ENCODE results near the gene SAE1. TPM values are rescaled to one million over a fixed set of nuclear protein-coding genes. Genes with fewer than 3 reads are reported as not detected.

SAE1 gene
- total RNA-seq, 1 donor from 2014 or later = 49.9 TPM

DNA sequence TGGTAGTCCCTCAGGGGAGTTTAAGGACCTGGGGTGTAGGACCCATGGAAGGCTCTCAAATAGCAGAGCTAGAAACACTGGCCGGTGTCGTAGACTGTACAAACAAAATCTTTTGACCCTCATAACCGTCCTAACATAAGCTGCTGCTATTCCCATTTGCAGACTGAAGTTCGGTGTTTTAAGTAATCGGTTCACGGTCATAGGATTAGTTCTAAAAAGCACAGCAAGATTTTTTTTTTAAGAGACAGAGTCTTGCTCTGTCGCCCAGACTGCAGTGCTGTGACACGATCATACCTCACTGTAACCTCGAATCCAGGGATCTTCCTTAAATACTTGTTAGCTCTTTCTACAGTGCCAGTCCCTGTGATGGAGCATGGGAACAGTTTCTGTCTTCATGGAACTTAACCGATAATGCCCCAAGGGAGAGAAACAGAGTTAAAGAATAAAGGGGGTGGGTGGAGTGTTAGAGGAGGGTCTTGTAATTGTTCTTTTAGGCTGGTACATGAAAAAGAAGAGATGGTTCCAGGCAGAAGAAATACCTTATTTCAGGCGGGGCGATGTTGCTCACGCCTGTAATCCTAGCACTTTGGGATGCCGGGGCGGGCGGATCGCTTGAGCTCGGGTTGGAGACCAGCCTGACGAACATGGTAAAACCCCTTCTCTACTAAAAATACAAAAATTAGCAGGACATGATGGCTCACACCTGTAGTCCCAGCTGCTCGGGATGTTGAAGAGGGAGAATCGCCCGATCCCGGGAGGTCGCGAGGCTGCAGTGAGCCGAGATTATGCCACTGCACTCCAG, 16.6 kb upstream of the SAE1 start:
- intact Hi-C loops (cut with DNase I) = no loop called here

DNA sequence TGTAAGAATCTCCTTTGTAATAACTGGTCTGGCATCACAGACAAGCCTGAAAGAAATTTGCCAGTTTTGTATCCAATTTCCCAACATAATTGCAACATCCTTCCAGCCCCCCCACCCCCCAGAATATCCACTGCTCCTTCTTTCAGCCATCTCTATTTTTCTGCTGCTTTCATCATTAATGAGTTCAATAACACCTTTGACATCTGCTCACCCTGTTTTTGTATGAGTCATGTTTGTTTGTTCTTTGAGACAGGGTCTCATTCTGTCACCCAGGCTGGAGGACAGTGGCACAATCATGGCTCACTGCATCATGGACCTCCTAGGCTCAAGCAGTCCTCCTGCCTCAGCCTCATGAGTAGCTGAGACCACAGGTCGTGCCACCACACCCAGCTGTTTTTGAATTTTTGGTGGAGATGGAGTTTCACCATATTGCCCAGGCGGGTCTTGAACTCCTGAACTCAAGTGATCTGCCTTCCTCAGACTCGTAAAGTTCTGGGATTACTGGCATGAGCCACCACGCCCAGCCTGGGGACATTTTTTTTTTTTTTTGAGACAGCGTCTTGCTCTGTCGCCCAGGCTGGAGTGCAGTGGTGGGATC, 10.1 kb upstream of the SAE1 start:
- ATAC-seq (no peak), DNase-seq (no peak)
- H3K27ac ChIP-seq = no peak overlapping the region
- H3K27me3 ChIP-seq (ENCODE audit: low read depth) = no peaks in the 10 kb centered on the region
- no peaks in the 10 kb centered on the region for H3K36me3 ChIP-seq
- H3K9me3 ChIP-seq = no peaks in the 10 kb centered on the region
- TF ChIP-seq, protein P1, sequence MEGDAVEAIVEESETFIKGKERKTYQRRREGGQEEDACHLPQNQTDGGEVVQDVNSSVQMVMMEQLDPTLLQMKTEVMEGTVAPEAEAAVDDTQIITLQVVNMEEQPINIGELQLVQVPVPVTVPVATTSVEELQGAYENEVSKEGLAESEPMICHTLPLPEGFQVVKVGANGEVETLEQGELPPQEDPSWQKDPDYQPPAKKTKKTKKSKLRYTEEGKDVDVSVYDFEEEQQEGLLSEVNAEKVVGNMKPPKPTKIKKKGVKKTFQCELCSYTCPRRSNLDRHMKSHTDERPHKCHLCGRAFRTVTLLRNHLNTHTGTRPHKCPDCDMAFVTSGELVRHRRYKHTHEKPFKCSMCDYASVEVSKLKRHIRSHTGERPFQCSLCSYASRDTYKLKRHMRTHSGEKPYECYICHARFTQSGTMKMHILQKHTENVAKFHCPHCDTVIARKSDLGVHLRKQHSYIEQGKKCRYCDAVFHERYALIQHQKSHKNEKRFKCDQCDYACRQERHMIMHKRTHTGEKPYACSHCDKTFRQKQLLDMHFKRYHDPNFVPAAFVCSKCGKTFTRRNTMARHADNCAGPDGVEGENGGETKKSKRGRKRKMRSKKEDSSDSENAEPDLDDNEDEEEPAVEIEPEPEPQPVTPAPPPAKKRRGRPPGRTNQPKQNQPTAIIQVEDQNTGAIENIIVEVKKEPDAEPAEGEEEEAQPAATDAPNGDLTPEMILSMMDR (IDR thresholded peaks at IDR 0.05) = no peak
- intact Hi-C loops (cut with DNase I) = loop anchor here (10.0 kb wide), 1 partner anchor 46 kb away; no protein-coding TSS in a partner anchor
- H3K4me3 ChIP-seq = no peak overlapping the region
- no peaks in the 10 kb centered on the region for H3K4me1 ChIP-seq

More for the DNA sequence above, 16.6 kb upstream of the SAE1 start:
- Histone ChIP-seq H3K27me3 (ENCODE audit: low read depth) (no peaks in the 10 kb centered on the region), H3K4me3 (peak overlapping the region; percentile 89), H3K4me1 (peaks cover 24% of the 10 kb centered on the region), H3K27ac (peak overlapping the region; percentile 100), H3K9me3 (no peaks in the 10 kb centered on the region), H3K36me3 (no peaks in the 10 kb centered on the region)
- DNase-seq (no peak), ATAC-seq (no peak)
- TF ChIP-seq, protein P1 (IDR thresholded peaks at IDR 0.05) = no peak

DNA sequence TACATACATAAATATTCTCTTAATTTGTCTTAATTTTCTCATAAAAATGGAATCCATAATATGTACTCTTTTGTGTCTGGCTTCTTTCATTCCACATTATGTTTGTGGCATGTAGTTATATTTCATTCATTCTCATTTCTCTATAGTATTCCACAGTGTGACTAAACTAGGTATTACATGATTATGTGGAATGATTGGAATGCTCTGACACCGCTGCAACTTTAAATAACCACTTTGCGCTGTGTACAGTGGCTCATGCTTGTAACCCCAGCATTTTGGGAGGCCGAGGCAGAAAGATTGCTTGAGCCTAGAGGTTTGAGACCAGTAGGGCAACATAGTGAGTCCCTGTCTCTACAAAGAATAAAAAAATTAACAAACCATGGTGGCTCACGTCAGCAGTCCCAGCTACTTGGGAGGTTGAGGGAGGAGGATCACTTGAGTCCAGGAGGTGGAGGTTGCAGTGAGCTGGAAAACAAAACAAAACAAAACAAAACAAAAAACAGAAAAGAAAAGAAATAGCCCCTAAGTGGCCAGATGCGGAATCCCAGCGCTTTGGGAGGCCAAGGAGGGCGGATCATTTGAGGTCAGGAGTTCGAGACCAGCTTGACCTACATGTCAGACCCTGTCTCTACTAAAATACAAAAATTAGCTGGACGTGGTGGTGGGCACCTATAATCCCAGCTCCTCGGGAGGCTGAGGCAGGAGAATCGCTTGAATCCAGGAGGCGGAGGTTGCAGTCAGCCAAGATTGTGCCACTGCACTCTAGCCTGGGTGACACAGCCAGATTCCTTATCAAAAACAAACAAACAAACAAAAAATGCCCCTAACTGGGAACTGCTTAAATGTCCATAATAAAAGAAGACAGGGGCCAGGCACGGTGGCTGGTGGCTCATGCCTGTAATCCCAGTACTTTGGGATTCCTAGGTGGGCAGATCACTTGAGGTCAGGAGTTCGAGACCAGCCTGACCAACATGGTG, 8.0 kb upstream of the SAE1 start:
- no peaks in the 10 kb centered on the region for H3K9me3 ChIP-seq
- intact Hi-C loops (cut with DNase I) = loop anchor here (10.0 kb wide), 1 partner anchor 48 kb away; no protein-coding TSS in a partner anchor
- DNase-seq = no peak
- H3K27ac ChIP-seq = peak overlapping the region; percentile 43
- peak; percentile 56 to 72 for ATAC-seq
- no peaks in the 10 kb centered on the region for H3K27me3 ChIP-seq (ENCODE audit: low read depth)
- no peaks in the 10 kb centered on the region for H3K4me1 ChIP-seq
- H3K36me3 ChIP-seq = no peaks in the 10 kb centered on the region
- no peak overlapping the region for H3K4me3 ChIP-seq
- TF ChIP-seq, protein P1 (IDR thresholded peaks at IDR 0.05) = no peak

DNA sequence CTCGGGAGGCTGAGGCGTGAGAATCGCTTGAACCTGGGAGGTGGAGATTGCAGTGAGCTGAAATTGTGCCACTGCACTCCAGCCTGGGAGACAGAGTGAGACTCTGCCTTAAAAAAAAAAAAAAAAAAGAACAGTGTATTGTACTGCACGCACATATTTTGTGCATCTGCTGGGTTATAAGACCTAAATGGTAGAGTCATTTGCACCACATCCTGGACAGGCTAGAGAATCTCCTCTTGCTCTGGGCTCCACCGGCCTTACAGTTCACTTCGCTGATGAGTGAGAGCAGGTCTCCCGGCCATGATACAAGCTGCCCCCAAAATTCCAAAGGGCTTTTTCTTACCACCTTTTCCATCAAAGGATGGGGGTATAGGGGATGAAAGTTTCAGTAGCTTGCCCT, 7.2 kb upstream of the SAE1 start:
- Histone ChIP-seq H3K36me3 (no peaks in the 10 kb centered on the region), H3K27me3 (ENCODE audit: low read depth) (no peaks in the 10 kb centered on the region), H3K9me3 (no peaks in the 10 kb centered on the region), H3K27ac (no peak overlapping the region), H3K4me3 (no peak overlapping the region), H3K4me1 (no peaks in the 10 kb centered on the region)
- no peak for ATAC-seq
- no peak for DNase-seq
- TF ChIP-seq, protein P1 (IDR thresholded peaks at IDR 0.05) = no peak
- intact Hi-C loops (cut with DNase I) = loop anchor here (10.0 kb wide), 1 partner anchor 49 kb away; no protein-coding TSS in a partner anchor

Data from lower lobe of right lung (tissue), 2 donors.